Lower lobe of right lung (tissue), 2 donors: Measurements from ENCODE around the gene MTTP. TPM values are rescaled to one million over a fixed set of nuclear protein-coding genes. Genes with fewer than 3 reads are reported as not detected.

ENCODE experiments used
- ATAC-seq, 2 donors: fragments of 200-7000 bp; cut with Tn5 transposase; one replicate each; pipeline ENCODE4 v1.9.1; 2020 to 2022; ENCODE audit warnings: mild to moderate bottlenecking in 2 of 2, moderate library complexity in 2 of 2
- DNase-seq: peaks from one replicate; pipeline ENCODE4 v3.0.0-alpha.2; 2020
- H3K27ac ChIP-seq: fragments of 200-600 bp; one replicate; pipeline ENCODE4 v1.8.0; 2022
- H3K27me3 ChIP-seq: fragments of 200-600 bp; one replicate; pipeline ENCODE4 v1.8.0; 2022; ENCODE audit warnings: low read depth
- H3K36me3 ChIP-seq: fragments of 200-600 bp; one replicate; pipeline ENCODE4 v1.8.0; 2022; ENCODE audit warnings: mild to moderate bottlenecking
- H3K4me1 ChIP-seq: fragments of 200-600 bp; one replicate; pipeline ENCODE4 v1.8.0; 2022
- H3K4me3 ChIP-seq: fragments of 200-600 bp; one replicate; pipeline ENCODE4 v1.8.0; 2022; ENCODE audit warnings: mild to moderate bottlenecking
- H3K9me3 ChIP-seq: fragments of 200-600 bp; one replicate; pipeline ENCODE4 v1.8.0; 2022
- intact Hi-C: fragments of 100-400 bp; cut with DNase I; formaldehyde crosslinking; loops from one replicate; pipeline ENCODE4 v1.11.0; 2022
- total RNA-seq: library from RNA; stranded (reverse); fragmentation: NEBNext Ultra II Directional; extraction: Animal tissue kit (Norgen Biotek cat#: 25700); gene quantifications from one replicate; pipeline ENCODE4 v1.2.1, GENCODE V29; 2021
- TF ChIP-seq, protein P1 (sequence below): fragments of 200-600 bp; IDR thresholded peaks from one replicate; pipeline ENCODE4 v1.8.0; 2022; ENCODE audit warnings: antibody characterized with exemption, mild to moderate bottlenecking
- donor health status: DM: no; HTN: yes; CAD: no; lungs with severe emphysema.

The MTTP gene
- total RNA-seq, 1 donor from 2014 or later: 0.15 TPM

DNA sequence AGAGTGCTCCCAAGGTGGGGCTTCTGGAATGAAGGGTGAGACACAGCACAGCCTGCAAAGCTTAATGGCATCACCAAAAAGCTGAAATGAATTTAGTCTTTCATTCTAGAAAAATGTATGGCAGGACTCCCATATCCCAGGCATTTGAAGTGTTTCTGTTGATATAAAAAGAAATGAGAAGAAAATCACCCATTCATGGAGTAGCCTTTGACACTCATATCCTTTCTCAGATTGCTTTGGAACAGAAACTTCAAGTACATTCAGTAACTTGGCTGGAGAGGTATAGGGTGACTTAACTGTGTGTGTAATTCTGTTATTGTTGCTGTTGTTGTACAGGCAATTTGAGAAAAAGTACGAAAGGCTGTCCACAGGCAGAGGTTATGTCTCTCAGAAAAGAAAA, 47.7 kb downstream of the MTTP start:
- DNase-seq (no peak), ATAC-seq (no peak)
- no peaks in the 10 kb centered on the region for H3K4me1 ChIP-seq
- H3K27ac ChIP-seq: no peak overlapping the region
- intact Hi-C loops: no loop called here
- H3K27me3 ChIP-seq: no peaks in the 10 kb centered on the region
- TF ChIP-seq, protein P1, sequence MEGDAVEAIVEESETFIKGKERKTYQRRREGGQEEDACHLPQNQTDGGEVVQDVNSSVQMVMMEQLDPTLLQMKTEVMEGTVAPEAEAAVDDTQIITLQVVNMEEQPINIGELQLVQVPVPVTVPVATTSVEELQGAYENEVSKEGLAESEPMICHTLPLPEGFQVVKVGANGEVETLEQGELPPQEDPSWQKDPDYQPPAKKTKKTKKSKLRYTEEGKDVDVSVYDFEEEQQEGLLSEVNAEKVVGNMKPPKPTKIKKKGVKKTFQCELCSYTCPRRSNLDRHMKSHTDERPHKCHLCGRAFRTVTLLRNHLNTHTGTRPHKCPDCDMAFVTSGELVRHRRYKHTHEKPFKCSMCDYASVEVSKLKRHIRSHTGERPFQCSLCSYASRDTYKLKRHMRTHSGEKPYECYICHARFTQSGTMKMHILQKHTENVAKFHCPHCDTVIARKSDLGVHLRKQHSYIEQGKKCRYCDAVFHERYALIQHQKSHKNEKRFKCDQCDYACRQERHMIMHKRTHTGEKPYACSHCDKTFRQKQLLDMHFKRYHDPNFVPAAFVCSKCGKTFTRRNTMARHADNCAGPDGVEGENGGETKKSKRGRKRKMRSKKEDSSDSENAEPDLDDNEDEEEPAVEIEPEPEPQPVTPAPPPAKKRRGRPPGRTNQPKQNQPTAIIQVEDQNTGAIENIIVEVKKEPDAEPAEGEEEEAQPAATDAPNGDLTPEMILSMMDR: no peak
- H3K9me3 ChIP-seq: no peaks in the 10 kb centered on the region
- H3K4me3 ChIP-seq: no peak overlapping the region
- H3K36me3 ChIP-seq: no peaks in the 10 kb centered on the region

DNA sequence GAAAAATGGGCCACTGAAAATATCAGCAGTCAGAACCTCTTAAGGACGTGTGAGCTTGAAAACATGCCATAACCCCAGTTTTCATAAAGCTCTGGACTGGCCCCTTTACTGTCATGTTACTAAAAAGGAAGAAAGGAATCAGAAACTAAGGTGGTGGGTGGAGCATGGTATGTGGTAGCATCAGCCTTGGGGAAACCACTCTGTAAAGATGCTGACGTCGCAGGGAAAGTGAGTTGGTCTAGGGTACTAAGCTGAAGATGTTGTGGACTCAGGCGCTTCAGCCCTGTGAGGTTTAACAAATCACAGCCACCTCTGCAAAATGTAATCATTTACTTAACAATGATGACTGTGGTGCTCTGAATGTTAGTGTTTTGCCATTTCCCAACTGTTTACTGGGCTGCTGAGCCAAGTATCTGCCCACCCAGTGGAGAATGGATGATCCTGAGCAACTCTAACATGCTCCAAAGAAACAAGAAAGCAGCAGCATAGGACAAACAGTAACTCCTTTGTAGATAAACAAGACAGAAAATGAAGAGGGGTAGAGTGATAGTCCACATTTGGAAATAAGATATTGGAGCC, 49.6 kb downstream of the MTTP start:
- TF ChIP-seq, protein P1: no peak
- H3K27ac ChIP-seq: no peak overlapping the region
- no peaks in the 10 kb centered on the region for H3K27me3 ChIP-seq
- ATAC-seq: peak in 1 of 2 donors; percentile 73
- H3K4me3 ChIP-seq: no peak overlapping the region
- no peak for DNase-seq
- no peaks in the 10 kb centered on the region for H3K9me3 ChIP-seq
- no peaks in the 10 kb centered on the region for H3K4me1 ChIP-seq
- intact Hi-C loops: no loop called here
- no peaks in the 10 kb centered on the region for H3K36me3 ChIP-seq

DNA sequence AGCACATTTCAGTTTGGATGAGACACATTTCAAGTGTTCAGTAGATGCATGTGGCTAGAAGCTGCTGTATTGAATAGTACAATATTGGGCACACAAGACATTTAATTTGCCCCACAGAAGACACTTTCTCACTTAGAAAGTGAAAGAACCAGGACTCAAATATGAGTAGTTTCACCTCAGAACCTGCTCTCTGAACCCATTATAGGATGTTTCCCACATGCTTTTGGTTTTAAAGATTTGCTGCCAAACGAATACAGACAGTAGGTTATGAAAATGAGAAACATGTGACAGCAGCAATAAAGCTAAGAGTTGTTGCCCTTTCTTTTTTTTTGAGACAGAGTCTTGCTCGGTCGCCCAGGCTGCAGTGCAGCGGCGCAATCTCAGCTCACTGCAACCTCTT, 50.7 kb downstream of the MTTP start:
- Histone ChIP-seq H3K27me3 (no peaks in the 10 kb centered on the region), H3K4me3 (no peak overlapping the region), H3K27ac (no peak overlapping the region), H3K9me3 (no peaks in the 10 kb centered on the region), H3K36me3 (no peaks in the 10 kb centered on the region), H3K4me1 (no peaks in the 10 kb centered on the region)
- intact Hi-C loops: no loop called here
- TF ChIP-seq, protein P1: no peak
- no peak for DNase-seq
- ATAC-seq: no peak

DNA sequence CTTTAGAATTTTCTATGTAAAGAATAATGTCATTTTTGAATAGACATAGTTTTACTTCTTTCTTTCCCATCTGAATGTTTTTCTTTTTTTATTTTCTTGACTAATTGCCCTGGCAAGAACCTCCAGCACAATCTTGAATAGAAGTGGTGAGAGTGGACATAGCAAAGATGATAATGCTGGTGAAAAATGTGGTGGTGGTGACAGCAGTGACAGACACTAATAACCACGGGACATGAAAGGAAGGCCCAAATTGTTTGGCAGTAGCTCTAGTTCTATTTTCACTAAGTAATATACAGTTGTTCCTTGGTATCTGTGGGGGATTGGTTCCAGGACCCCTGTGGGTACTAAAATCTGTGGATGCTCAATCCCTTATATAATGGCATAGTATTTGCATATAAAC, 53.4 kb downstream of the MTTP start:
- intact Hi-C loops: no loop called here
- H3K27ac ChIP-seq: no peak overlapping the region
- TF ChIP-seq, protein P1: no peak
- H3K9me3 ChIP-seq: no peaks in the 10 kb centered on the region
- H3K4me3 ChIP-seq: no peak overlapping the region
- DNase-seq (no peak), ATAC-seq (no peak)
- H3K27me3 ChIP-seq: no peaks in the 10 kb centered on the region
- no peaks in the 10 kb centered on the region for H3K4me1 ChIP-seq
- H3K36me3 ChIP-seq: no peaks in the 10 kb centered on the region

DNA sequence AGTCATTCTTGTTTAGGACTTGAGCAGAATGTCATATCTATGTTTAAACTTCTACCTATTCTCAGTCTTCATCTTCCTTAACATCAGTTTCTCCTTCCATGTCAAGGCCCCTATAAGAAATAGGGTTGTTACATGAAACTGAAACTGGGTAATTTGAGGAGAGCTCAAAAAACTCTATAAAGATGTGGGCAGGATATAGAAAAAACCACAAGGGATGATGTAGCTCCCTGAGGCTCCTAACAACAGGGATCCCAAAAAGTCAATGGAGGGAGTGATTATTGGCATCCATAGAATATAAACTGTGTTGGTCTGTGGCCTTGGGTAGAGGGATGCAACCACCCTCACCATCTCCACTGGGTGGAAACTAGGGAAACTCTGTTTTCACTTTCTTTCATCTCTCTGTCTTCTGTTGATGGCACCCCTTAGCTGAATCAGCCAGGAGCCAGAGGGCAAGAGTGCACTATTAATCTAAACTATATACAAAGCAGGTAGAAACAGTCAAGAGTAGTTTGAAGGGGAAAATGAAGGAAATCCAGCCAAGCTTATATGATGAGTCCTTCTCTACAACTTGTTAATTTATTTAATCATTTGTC, 55.4 kb downstream of the MTTP start:
- no peaks in the 10 kb centered on the region for H3K9me3 ChIP-seq
- no peak overlapping the region for H3K4me3 ChIP-seq
- DNase-seq (no peak), ATAC-seq (no peak)
- H3K36me3 ChIP-seq: no peaks in the 10 kb centered on the region
- TF ChIP-seq, protein P1: no peak
- H3K4me1 ChIP-seq: no peaks in the 10 kb centered on the region
- no peaks in the 10 kb centered on the region for H3K27me3 ChIP-seq
- intact Hi-C loops: no loop called here
- H3K27ac ChIP-seq: no peak overlapping the region
